Activated naive CD8-positive, alpha-beta T cell treated with anti-CD3 and anti-CD28 coated beads, Interleukin-2, amount 10 ng/mL, durations not matched to agents 7 days and 5 days (primary cell): ENCODE measurements around the gene AP1G2. TPM values are rescaled to one million over a fixed set of nuclear protein-coding genes. Genes with fewer than 3 reads are reported as not detected.
A peak's percentile ranks its signal among the peaks of the same experiment; 100 is the strongest.
"Not testable (repeated sequence)": the region's sequence is repeated elsewhere in the genome, so short reads cannot be mapped to it uniquely, and the experiment has no call there.

Source experiments
- ATAC-seq: fragments of 150-1000 bp; cut with Tn5 transposase; one replicate; pipeline ENCODE4 v1.10.0; 2021; ENCODE audit warnings: low read depth, moderate library complexity
- POLR2A ChIA-PET: fragments of 350-600 bp; sonication (Branson Sonifier 250); formaldehyde crosslinking; loops from one replicate; lab custom pipeline; 2021; ENCODE audit warnings: antibody characterized with exemption; lab: Charles Lee
- DNase-seq: peaks from one replicate; pipeline ENCODE4 v3.0.0; 2021
- H3K27ac Mint-ChIP-seq: one replicate; pipeline ENCODE4 v1.8.0; 2022; ENCODE audit warnings: mild to moderate bottlenecking, mixed read lengths
- H3K27me3 Mint-ChIP-seq: one replicate; pipeline ENCODE4 v1.8.0; 2022; ENCODE audit warnings: mild to moderate bottlenecking, moderate library complexity, mixed read lengths
- H3K36me3 Mint-ChIP-seq: one replicate; pipeline ENCODE4 v1.8.0; 2021; ENCODE audit warnings: mild to moderate bottlenecking, mixed read lengths
- H3K4me1 Mint-ChIP-seq: one replicate; pipeline ENCODE4 v1.8.0; 2021; ENCODE audit warnings: mixed read lengths
- H3K4me3 Mint-ChIP-seq: one replicate; pipeline ENCODE4 v1.8.0; 2022; ENCODE audit warnings: mild to moderate bottlenecking, moderate library complexity, mixed read lengths
- H3K9me3 Mint-ChIP-seq: one replicate; pipeline ENCODE4 v1.8.0; 2021; ENCODE audit warnings: mixed read lengths
- total RNA-seq, 2 experiments: library from RNA; stranded (reverse); gene quantifications; one replicate each; pipeline ENCODE4 v1.2.3, GENCODE V29; 2021

The AP1G2 gene
- total RNA-seq, 2 experiments from 2014 or later, result 335 to 389 TPM

DNA sequence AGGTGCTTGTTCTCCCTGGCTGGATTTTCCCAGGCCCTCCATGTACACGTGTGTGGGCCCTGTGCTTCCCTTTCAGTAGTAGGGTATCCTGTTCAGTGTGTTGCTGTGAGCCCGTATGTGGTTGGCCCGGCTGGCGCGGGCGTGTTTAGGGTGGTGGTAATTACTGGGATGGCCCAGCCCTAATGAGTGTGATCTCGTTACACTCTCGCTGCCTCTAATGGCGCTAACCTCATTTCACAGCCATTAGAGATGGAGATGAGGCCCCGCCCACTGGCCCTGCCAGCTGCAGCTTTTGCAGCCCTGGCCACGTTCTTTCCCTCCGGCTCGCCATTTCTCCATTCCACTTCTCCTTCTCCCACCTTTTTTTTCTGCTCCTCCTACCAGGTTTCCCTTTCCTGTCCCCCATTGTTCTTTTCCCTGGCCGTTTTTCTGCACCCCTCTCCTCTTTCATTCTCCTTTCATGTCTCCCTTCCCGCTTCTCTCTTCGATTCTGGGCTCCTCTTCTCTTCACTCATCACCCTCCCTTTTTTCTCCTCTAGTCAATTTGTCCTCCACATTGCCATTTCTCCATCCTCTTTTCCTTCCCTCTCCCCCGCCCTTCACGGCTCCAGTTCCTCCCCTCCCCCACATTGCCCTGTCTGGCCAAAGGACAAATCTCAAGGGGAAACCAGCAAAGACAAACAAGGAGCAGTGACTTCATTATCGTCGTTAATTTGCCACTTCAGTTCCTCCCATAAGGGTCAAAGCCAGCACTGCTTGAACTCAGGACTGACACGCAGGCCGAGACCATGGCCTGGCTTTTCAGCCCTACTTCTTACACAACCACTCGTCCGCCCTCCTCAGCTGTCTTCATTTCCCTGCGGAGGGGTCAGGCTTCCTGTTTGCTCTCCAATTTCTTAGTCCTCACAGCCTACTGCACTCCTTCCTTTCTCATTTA, 22.8 kb downstream of the AP1G2 start:
- peaks cover 4% of the 10 kb centered on the region for H3K4me1 Mint-ChIP-seq
- ATAC-seq (no peak), DNase-seq (no peak)
- peaks cover 8% of the 10 kb centered on the region for H3K27me3 Mint-ChIP-seq
- H3K9me3 Mint-ChIP-seq, result no peaks in the 10 kb centered on the region
- H3K27ac Mint-ChIP-seq, result no peak overlapping the region
- POLR2A ChIA-PET, result no interaction called here
- H3K36me3 Mint-ChIP-seq, result no peaks in the 10 kb centered on the region
- H3K4me3 Mint-ChIP-seq, result no peak overlapping the region

DNA sequence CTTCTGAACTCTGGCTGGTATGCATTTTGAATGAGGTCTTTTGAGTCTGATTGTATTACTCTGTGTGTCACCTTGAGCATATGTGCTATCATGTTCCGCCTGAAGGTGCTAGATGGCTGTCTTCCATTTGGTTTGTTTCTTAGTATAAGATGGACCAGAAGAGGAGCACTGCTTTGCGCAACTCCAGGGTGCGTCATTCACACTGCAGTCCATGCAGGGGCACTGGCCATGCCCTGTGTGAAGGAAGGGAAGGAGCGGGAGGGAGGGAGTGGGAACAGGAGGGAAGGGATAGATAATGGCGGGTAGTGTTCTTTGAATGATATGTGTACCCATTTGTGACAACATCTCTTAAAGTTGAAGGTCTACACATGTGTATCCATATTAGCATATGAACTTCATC, 24.2 kb downstream of the AP1G2 start:
- no peak for ATAC-seq
- no peaks in the 10 kb centered on the region for H3K36me3 Mint-ChIP-seq
- DNase-seq, result no peak
- peaks cover 8% of the 10 kb centered on the region for H3K27me3 Mint-ChIP-seq
- H3K9me3 Mint-ChIP-seq, result no peaks in the 10 kb centered on the region
- peaks cover 5% of the 10 kb centered on the region for H3K4me1 Mint-ChIP-seq
- POLR2A ChIA-PET, result no interaction called here
- H3K4me3 Mint-ChIP-seq, result no peak overlapping the region
- no peak overlapping the region for H3K27ac Mint-ChIP-seq

DNA sequence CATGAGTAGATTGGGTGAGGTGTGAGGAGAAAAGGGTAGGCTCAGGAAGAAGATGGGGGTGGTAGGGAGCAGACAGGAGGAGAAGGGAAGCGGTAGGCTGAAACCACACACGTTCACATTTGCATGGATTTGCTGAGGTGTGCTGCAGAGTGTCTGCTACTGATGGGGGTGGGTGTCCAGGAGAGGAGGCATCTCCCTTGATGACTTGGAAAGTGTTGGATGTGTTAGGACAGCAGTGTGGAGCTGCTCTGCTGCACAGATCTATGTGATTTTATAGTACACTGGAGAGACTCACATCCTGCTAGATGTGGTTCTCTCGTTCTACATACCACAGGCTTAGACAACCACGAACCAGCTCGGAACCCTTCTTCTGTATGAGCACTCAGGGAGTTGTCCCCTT, 25.3 kb downstream of the AP1G2 start:
- H3K4me3 Mint-ChIP-seq, result no peak overlapping the region
- no peak for DNase-seq
- H3K36me3 Mint-ChIP-seq, result no peaks in the 10 kb centered on the region
- H3K4me1 Mint-ChIP-seq, result peaks cover 5% of the 10 kb centered on the region
- H3K27me3 Mint-ChIP-seq, result peaks cover 8% of the 10 kb centered on the region
- no peak for ATAC-seq
- POLR2A ChIA-PET, result no interaction called here
- no peak overlapping the region for H3K27ac Mint-ChIP-seq
- no peaks in the 10 kb centered on the region for H3K9me3 Mint-ChIP-seq

DNA sequence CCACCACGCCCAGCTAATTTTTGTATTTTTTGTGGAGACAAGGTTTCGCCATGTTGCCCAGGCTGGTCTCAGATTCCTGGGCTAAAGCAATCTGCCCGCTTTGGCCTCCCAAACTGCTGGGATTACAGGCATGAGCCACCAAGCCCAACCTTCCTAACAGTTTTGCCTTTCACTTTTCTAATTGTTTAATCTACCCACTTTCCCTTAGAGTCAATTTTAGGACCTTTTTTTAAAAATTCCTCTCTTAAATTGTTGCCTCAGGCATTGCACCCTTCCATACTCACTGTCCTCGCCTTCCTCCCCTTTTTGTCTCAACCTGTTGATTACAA, 27.5 kb downstream of the AP1G2 start:
- no peak for DNase-seq
- POLR2A ChIA-PET, result no interaction called here
- no peak overlapping the region for H3K27ac Mint-ChIP-seq
- no peaks in the 10 kb centered on the region for H3K9me3 Mint-ChIP-seq
- peaks cover 5% of the 10 kb centered on the region for H3K4me1 Mint-ChIP-seq
- ATAC-seq, result no peak
- no peak overlapping the region for H3K4me3 Mint-ChIP-seq
- no peaks in the 10 kb centered on the region for H3K36me3 Mint-ChIP-seq
- peaks cover 8% of the 10 kb centered on the region for H3K27me3 Mint-ChIP-seq

DNA sequence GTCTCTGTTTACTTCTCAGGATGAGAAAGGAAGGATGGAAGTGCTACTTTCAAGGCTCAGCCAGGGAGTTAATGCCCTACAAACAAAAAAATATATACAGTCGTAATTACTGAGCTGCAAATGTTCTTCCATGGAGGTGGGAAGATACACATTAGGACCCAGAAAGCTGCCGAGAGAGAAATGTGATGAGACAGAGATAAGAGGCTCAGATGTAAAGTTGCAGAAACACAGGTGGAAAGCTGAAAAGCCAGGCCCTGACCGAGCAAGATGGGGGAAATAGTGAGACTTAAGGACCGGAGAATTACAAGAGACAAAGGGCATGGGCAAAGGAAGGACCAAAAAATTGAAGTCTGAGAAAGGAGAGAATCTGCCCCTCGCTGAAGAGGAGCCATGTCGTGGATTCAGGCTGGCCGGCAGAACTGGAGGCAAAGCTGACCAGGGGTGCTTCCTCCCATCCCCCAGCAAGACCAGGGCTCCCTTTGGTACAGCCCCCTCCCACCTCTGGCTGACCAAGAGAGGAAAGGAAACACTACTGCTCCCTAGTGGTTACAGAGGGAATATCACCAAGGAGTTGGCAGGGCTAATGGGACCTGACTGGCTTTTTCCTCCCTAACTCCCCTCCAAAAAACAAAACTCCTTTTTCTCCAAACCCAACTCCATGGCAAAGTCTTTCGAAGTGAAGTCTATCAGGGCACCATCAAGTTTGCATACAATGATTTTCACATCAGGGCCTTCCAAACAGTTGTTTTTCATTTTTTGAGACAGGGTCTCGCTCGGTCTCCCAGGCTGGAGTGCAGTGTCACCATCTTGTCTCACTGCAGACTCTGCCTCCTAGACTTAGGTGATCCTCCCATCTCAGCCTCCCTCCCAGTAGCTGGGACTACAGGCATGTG, 28.1 kb downstream of the AP1G2 start:
- no peaks in the 10 kb centered on the region for H3K36me3 Mint-ChIP-seq
- ATAC-seq (peak; percentile 61), DNase-seq (no peak)
- H3K9me3 Mint-ChIP-seq, result no peaks in the 10 kb centered on the region
- peaks cover 8% of the 10 kb centered on the region for H3K27me3 Mint-ChIP-seq
- H3K27ac Mint-ChIP-seq, result no peak overlapping the region
- POLR2A ChIA-PET, result no interaction called here
- peaks cover 5% of the 10 kb centered on the region for H3K4me1 Mint-ChIP-seq
- no peak overlapping the region for H3K4me3 Mint-ChIP-seq

DNA sequence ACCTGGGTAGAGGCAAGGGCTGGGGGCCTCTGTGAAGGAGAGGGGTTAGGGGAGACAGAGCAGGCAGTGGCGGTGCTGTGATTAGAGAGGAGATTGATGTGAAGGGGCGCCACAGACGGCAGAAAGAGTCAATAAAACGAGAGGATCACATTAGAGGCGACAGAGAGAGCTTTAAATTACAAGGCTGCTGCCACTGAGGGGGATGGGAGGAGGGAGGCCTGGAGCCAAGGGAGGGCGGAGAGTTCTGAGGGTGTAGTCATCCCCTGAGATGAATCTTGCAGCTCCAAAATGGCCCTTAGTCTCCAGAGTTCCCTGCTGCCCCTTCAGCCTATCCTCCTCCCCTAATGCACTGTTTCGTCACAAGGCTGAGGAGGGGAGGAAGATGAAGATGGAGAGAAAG, 28.8 kb downstream of the AP1G2 start:
- H3K4me3 Mint-ChIP-seq, result no peak overlapping the region
- H3K4me1 Mint-ChIP-seq, result peaks cover 5% of the 10 kb centered on the region
- no peak overlapping the region for H3K27ac Mint-ChIP-seq
- peaks cover 8% of the 10 kb centered on the region for H3K27me3 Mint-ChIP-seq
- no peaks in the 10 kb centered on the region for H3K36me3 Mint-ChIP-seq
- H3K9me3 Mint-ChIP-seq, result no peaks in the 10 kb centered on the region
- ATAC-seq (no peak), DNase-seq (no peak)
- POLR2A ChIA-PET, result no interaction called here

DNA sequence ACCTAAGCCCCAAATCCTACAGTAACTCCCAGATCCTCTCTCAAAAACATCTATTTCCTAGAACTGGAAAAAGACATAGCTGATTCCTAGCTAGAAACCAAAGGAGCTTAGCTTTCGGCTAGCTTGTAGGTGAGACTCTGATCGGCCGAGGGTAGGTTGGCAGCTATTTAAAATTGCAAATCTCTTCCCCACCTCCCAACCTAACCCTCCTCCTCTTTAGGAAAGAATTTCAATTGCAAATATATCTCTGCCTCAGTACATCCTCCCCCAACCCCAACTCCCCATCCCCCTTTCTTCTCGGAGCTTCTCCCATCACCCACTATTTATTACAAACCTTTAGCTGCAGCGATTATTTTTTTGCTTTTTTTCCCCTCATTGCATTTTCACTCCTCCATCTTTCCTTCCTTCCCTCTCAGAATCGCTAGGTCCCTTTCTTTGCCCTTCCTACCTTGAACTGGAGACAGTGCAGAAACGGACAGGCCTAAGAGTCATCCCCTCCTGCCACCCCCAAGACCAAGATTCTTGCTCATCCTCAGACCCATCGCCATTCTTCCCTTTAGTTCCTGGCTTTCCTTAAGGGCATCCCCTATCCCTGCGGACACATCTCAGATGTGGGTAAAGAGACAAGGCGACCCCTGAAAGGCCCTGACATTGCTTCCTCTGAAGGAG, 29.4 kb downstream of the AP1G2 start:
- no peak overlapping the region for H3K27ac Mint-ChIP-seq
- ATAC-seq (no peak), DNase-seq (no peak)
- H3K9me3 Mint-ChIP-seq, result no peaks in the 10 kb centered on the region
- H3K4me1 Mint-ChIP-seq, result peaks cover 5% of the 10 kb centered on the region
- no peak overlapping the region for H3K4me3 Mint-ChIP-seq
- peaks cover 8% of the 10 kb centered on the region for H3K27me3 Mint-ChIP-seq
- POLR2A ChIA-PET, result no interaction called here
- H3K36me3 Mint-ChIP-seq, result no peaks in the 10 kb centered on the region

DNA sequence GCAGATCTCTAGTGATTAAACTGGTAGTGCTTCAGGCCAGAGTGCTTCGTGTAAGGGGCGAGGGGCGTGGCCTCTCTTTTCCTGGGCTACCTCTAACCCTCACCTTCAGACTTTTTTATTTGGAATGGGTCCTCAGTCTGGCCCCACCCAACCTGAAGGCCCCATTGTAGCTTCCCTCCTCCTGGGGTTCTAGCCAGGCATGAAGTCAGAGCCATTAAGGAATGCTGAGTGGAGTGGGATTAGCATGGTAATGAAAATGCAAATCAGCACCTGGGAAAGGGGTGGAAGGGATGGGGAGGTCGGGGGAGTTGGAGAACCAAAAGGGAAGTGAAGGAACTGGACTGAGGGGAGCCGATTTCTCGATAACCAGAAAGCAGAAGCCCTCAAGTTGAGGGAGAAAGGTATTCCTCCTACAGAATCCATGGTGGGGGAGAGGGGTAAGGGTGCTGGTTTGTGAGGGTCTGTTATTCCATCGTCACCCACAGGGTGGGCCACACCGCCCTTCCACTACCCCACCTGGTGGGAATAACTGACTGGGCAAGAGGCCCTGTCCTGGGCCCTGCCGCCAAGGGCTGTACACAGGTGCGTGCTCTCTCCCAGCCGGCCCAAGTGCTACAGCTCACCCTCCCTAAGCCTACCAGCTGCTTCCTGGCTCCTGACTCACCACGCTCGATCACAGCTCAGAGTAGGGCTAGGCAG, 30.1 kb downstream of the AP1G2 start:
- H3K4me1 Mint-ChIP-seq, result peaks cover 5% of the 10 kb centered on the region
- H3K9me3 Mint-ChIP-seq, result no peaks in the 10 kb centered on the region
- H3K36me3 Mint-ChIP-seq, result no peaks in the 10 kb centered on the region
- DNase-seq (no peak), ATAC-seq (no peak)
- peaks cover 8% of the 10 kb centered on the region for H3K27me3 Mint-ChIP-seq
- POLR2A ChIA-PET, result no interaction called here
- H3K27ac Mint-ChIP-seq, result no peak overlapping the region
- H3K4me3 Mint-ChIP-seq, result no peak overlapping the region

DNA sequence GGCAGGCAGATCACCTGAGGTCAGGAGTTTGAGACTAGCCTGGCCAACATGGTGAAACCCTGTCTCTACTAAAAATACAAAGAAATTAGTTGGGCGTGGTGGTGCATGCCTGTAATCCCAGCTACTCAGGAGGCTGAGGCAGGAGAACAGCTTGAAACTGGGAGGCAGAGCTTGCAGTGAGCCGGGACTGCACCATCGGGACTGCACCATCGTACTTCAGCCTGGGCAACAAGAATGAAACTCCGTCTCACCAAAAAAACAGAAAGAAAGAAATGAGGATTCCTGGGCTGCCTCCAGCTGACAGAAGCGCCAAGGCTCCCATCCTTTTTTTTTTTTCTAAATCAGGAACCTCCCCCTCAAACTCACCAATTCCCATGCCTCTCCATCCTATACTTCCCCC, 30.7 kb downstream of the AP1G2 start:
- H3K36me3 Mint-ChIP-seq, H3K4me1 Mint-ChIP-seq, POLR2A ChIA-PET, H3K9me3 Mint-ChIP-seq, H3K27me3 Mint-ChIP-seq, H3K27ac Mint-ChIP-seq, DNase-seq, H3K4me3 Mint-ChIP-seq, ATAC-seq: not testable (repeated sequence)

DNA sequence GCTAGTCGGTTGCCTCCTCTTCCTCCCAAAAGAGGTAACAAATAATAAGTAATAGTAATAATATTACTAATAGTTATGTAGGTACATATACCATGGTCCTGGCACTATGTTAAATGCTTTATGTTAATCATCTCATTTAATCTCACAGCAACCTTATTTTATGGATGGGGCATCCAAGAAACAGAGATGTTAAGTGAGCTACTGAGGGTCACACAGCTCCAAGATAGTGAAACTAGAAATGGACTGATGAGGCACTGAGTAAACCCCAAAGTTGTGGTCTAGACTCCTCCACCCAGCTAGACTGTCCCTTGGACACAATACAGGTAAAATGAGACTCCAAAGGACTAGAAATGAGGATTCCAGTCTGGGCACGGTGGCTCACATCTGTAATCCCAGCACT, 31.1 kb downstream of the AP1G2 start:
- Mint-ChIP-seq H3K27ac (no peak overlapping the region), H3K36me3 (no peaks in the 10 kb centered on the region), H3K27me3 (peaks cover 5% of the 10 kb centered on the region), H3K9me3 (no peaks in the 10 kb centered on the region), H3K4me3 (no peak overlapping the region), H3K4me1 (peaks cover 2% of the 10 kb centered on the region)
- ATAC-seq, result no peak
- POLR2A ChIA-PET, result no interaction called here
- no peak for DNase-seq

DNA sequence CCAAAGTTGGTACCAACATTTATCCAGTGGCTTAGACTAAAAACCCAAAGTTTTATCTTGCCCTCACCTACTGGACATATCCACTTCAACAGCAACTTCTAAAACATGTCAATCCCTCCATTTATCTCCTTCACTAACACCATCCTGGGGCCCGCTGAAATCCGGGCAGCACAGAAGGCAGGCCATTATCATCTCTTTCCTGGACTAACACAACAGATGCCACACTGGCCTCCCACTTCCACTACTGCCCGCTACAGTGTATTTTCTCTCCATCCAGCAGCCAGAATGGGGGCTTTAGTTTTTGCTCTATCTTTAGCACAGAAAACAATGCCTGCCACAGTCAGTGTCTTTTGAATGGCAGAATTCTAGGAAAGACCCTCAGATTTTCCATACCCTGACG, 31.6 kb downstream of the AP1G2 start:
- Mint-ChIP-seq H3K36me3 (no peaks in the 10 kb centered on the region), H3K4me1 (peaks cover 6% of the 10 kb centered on the region), H3K27ac (no peak overlapping the region), H3K27me3 (no peaks in the 10 kb centered on the region), H3K4me3 (no peak overlapping the region), H3K9me3 (no peaks in the 10 kb centered on the region)
- ATAC-seq (no peak), DNase-seq (no peak)
- POLR2A ChIA-PET, result no interaction called here

DNA sequence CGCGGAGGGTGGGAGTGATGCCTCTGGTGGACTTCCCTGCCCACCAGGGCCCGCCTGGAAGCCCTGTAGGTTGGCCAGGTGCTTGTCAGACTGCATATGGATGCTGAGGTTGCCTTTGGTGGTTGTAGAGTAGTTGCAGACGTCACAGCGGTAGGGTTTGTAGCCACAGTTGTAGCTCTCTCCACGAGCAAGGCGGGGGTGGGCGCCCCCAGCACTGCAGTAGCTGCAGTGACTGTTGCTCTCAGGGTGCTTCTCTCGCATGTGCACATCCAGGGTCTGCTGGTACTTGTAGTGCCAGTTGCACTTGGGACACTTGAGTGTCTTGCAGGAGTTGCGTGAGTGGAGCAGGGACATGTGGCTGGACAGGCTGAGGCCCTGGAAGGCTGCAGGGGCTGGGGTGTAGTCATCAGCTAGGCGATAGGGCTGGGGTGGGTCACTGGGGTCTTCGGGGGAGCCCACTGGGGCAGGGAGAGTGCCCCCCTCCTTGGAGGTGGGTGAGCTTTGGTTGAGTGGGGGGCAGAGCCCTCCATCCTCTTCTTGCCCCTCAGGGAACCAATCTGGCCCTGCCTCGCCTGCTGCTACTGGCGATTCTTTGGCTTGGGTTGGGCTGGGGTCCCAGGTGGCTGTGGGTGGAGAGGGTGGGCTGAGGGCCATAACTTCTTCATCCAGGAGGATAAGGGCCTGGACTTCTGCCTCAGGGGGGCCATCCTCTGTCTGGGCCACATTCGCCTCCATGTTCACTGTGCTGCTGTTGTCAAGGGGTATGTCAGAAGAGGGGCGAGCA, 33.7 kb downstream of the AP1G2 start:
- Mint-ChIP-seq H3K36me3 (no peaks in the 10 kb centered on the region), H3K27ac (no peak overlapping the region), H3K9me3 (no peaks in the 10 kb centered on the region), H3K4me3 (no peak overlapping the region), H3K4me1 (peaks cover 14% of the 10 kb centered on the region), H3K27me3 (no peaks in the 10 kb centered on the region)
- DNase-seq (no peak), ATAC-seq (no peak)
- POLR2A ChIA-PET, result no interaction called here
